Measurements from ENCODE around the gene MED13L.

DNA sequence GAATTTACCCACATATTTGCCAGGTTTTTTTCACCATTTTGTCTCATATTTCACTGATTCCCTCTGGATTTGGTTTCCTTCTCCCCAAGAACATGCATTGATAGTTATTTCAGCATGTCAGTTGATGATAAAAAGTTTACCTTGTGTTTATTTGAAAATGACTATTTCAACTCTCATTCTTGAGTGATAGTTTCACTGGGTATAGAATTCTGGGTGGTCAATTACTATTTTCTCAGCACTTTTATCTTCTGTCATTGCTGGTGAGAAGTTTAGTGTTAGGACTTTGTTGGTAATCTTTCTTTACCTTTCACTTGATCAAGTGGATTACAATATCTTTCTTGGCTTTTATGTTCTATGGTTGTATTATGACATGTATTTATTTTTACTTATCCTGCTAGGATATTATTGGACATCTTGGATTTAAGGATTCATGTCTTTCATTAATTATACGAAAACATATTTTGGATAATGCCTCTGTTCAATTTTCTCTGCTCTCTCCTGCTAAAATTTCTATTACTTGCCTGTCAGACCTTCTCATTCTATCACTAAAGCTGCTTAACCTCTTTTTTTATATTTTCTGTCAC, 338.6 kb downstream of the MED13L start:
- TF ChIP-seq, protein P1, sequence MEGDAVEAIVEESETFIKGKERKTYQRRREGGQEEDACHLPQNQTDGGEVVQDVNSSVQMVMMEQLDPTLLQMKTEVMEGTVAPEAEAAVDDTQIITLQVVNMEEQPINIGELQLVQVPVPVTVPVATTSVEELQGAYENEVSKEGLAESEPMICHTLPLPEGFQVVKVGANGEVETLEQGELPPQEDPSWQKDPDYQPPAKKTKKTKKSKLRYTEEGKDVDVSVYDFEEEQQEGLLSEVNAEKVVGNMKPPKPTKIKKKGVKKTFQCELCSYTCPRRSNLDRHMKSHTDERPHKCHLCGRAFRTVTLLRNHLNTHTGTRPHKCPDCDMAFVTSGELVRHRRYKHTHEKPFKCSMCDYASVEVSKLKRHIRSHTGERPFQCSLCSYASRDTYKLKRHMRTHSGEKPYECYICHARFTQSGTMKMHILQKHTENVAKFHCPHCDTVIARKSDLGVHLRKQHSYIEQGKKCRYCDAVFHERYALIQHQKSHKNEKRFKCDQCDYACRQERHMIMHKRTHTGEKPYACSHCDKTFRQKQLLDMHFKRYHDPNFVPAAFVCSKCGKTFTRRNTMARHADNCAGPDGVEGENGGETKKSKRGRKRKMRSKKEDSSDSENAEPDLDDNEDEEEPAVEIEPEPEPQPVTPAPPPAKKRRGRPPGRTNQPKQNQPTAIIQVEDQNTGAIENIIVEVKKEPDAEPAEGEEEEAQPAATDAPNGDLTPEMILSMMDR (IDR thresholded peaks at IDR 0.05), result no peak
- no peak for TF ChIP-seq POLR2A (IDR thresholded peaks at IDR 0.05)

Data from lower leg skin (tissue), 3 donors.